ENCODE data around the gene CEBPZOS. TPM values are rescaled to one million over a fixed set of nuclear protein-coding genes. Genes with fewer than 3 reads are reported as not detected.

Gene CEBPZOS
- polyA plus RNA-seq, 1 experiment, result 24.6 TPM

DNA sequence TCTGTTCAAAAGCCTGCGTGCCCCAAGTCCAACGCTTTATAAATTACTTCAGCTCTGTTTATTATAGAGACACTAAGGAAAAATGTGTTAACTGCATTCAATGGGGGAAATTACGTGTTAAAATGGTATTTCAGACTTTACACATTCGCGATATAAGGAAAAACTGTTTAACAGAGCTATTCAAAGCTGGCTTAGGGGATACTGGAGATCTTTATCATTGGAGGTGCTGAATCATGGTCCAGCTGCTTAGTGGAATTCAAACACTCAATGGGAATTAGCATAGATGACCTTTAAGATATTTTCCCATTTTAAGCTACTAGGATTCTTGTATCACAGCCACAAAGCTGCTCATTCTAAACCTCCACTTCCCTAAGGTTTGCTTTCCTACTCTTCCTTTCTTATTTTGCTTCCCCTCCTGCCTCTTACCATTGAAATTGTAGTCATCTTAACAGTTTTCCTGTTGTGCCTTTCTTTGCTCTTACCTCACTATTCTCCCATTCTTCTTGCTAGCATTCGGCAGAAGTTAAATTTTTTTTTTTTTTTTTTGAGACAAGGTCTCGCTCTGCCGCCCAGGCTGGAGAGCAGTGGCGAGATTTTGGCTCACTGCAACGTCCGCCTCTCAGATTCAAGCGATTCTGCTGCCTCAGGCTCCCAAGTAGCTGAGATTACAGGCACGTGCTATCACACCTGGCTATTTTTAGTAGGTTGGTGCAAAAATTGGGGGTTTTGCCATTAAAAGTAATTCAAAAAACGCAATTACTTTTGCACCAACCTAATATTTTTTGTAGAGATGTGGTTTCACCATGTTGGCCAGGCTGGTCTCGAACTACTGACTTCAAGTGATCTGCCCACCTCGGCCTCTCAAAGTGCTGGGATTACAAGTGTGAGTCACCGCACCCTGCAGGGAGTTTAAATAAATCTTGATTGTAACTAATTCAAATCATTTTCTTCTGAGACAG lies 14.3 kb upstream of the CEBPZOS start:
- H3K36me3 ChIP-seq (ENCODE audit: control insufficient read depth, insufficient read depth, low read length), result no peaks in the 10 kb centered on the region
- DNase-seq (ENCODE audit: low read depth), result peak; percentile 13
- TF ChIP-seq CTCF (IDR thresholded peaks at IDR 0.05; ENCODE audit: insufficient read depth, low read depth, low read length), result no peak
- ChIA-PET CTCF (interaction anchor here (4.6 kb wide), 1 partner anchor 13 kb away, joined by 36 read pairs; no protein-coding TSS in a partner anchor), POLR2A (no interaction called here)
- peaks cover 4% of the 10 kb centered on the region for H3K27me3 ChIP-seq (ENCODE audit: control insufficient read depth, insufficient read depth, low read length)
- no peak overlapping the region for H3K4me3 ChIP-seq (ENCODE audit: low read depth, low read length)

GRCh38 chr2:37188570-37188969 lies 7.7 kb upstream of the CEBPZOS start, which contains the start of gene SULT6B1:
SULT6B1 (minus strand) TSS chr2:37188670; CDS start chr2:37188640, 30 bp downstream.
- TF ChIP-seq CTCF (IDR thresholded peaks at IDR 0.05; ENCODE audit: insufficient read depth, low read depth, low read length), result no peak
- no peaks in the 10 kb centered on the region for H3K36me3 ChIP-seq (ENCODE audit: control insufficient read depth, insufficient read depth, low read length)
- DNase-seq (ENCODE audit: low read depth), result no peak
- peaks cover 4% of the 10 kb centered on the region for H3K27me3 ChIP-seq (ENCODE audit: control insufficient read depth, insufficient read depth, low read length)
- ChIA-PET CTCF (interaction anchor here (1.2 to 1.7 kb wide), 2 partner anchors 12 to 20 kb away, joined by 3 to 5 read pairs; no protein-coding TSS in a partner anchor), POLR2A (no interaction called here)
- H3K4me3 ChIP-seq (ENCODE audit: low read depth, low read length), result no peak within 1 kb of the TSS

DNA sequence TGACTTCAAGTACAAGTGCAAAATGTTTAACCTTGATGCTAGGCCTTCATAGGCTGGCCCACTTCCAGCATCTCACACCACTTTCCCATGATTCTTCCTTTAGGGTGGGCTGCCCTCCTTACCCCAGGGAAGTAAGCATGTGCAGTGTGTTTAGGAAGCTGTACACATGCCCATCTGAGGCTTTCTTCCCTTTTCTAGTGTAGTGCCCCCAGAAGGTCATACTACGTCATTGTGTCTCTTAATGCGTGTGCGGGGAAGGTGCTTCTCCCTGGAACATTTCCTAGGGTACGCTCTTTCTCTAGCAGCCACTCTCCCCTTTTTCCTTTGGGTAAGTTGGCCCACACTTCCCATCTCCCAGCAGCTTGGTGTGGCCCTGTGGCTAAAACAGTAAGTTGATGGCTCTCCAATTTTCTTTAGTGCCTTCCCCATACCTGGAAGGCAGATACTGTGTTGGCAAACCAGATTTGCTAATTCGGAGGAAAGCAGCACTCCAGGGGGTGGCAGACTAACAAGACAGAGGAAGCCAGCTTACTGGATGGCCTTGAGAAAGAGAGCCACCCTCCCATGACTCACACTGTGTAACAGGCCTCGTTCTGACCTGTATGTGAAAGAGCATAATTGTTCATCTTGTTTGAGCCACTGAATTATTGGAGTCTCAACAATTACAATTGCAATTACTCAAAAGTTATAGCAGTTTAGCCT lies 6.7 kb upstream of the CEBPZOS start:
- peaks cover 4% of the 10 kb centered on the region for H3K27me3 ChIP-seq (ENCODE audit: control insufficient read depth, insufficient read depth, low read length)
- TF ChIP-seq CTCF (IDR thresholded peaks at IDR 0.05; ENCODE audit: insufficient read depth, low read depth, low read length), result 0 out of 2 replicates have a peak, but pooled peaks have one; percentile 12
- H3K4me3 ChIP-seq (ENCODE audit: low read depth, low read length), result no peak overlapping the region
- ChIA-PET CTCF (interaction anchor here (0.7 to 1.7 kb wide), 4 partner anchors 13 to 1085 kb away, joined by 3 to 5 read pairs (median 3); no protein-coding TSS in a partner anchor), POLR2A (no interaction called here)
- peak; percentile 31 for DNase-seq (ENCODE audit: low read depth)
- no peaks in the 10 kb centered on the region for H3K36me3 ChIP-seq (ENCODE audit: control insufficient read depth, insufficient read depth, low read length)

DNA sequence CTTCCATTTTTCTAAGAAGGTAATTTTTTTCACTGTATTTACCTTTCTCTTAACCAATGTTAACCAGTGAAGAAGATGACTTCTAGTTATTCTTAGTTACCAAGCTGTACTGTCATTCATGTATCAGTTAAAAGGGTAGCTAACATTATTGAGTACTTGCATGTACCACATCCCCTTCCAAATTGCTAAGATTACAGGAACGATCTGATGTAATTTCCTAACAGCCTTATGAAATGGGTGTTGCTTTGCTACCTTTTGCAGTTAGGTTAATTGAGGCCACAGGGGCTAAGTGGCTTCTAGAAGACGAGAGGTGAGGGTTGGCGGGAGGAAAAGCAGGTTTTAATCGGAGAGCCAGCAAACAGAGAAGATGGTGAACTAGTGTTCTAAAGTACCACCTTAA lies 6.0 kb upstream of the CEBPZOS start:
- ChIA-PET POLR2A (no interaction called here), CTCF (interaction anchor here (0.7 to 1.7 kb wide), 3 partner anchors 21 to 1084 kb away, joined by 3 to 5 read pairs (median 3); no protein-coding TSS in a partner anchor)
- no peak for TF ChIP-seq CTCF (IDR thresholded peaks at IDR 0.05; ENCODE audit: insufficient read depth, low read depth, low read length)
- no peak for DNase-seq (ENCODE audit: low read depth)
- H3K4me3 ChIP-seq (ENCODE audit: low read depth, low read length), result no peak overlapping the region
- peaks cover 4% of the 10 kb centered on the region for H3K27me3 ChIP-seq (ENCODE audit: control insufficient read depth, insufficient read depth, low read length)
- no peaks in the 10 kb centered on the region for H3K36me3 ChIP-seq (ENCODE audit: control insufficient read depth, insufficient read depth, low read length)

- POLR2A ChIA-PET, result no interaction called here
- no peak for TF ChIP-seq CTCF (IDR thresholded peaks at IDR 0.05; ENCODE audit: insufficient read depth, low read depth, low read length)
- H3K4me3 ChIP-seq (ENCODE audit: low read depth, low read length), result no peak overlapping the region
- H3K36me3 ChIP-seq (ENCODE audit: control insufficient read depth, insufficient read depth, low read length), result no peaks in the 10 kb centered on the region
- DNase-seq (ENCODE audit: low read depth), result no peak
- CTCF ChIA-PET, result no interaction called here
- no peaks in the 10 kb centered on the region for H3K27me3 ChIP-seq (ENCODE audit: control insufficient read depth, insufficient read depth, low read length)
Observed at GRCh38 chr2:37191253-37191652, 5.0 kb upstream of the CEBPZOS start.
